Uterus (tissue), 4 donors: ENCODE results near the gene HMGB4. TPM values are rescaled to one million over a fixed set of nuclear protein-coding genes. Genes with fewer than 3 reads are reported as not detected.

Experiments used
- DNase-seq, 2 donors: peaks; one replicate each; pipeline ENCODE4 v3.0.0-alpha.2; 2019 to 2020
- H3K27ac ChIP-seq, 2 donors: fragments of 200-600 bp; sonication (generic); 1 replicate in 1 of 2; 2 replicates in 1 of 2; pipeline ENCODE4 v1.5.1; 2016 to 2018
- H3K27me3 ChIP-seq, 2 donors: fragments of 200-600 bp; sonication (generic); one replicate each; pipeline ENCODE4 v1.5.1; 2018 to 2019; ENCODE audit warnings: control low read depth in 1 of 2
- H3K36me3 ChIP-seq, 2 donors: fragments of 200-600 bp; sonication (generic); one replicate each; pipeline ENCODE4 v1.5.1; 2019; ENCODE audit warnings: control low read depth in 1 of 2
- H3K4me1 ChIP-seq, 2 donors: fragments of 200-600 bp; sonication (generic); one replicate each; pipeline ENCODE4 v1.5.1; 2018 to 2019; ENCODE audit warnings: control low read depth in 1 of 2
- H3K4me3 ChIP-seq, 2 donors: fragments of 200-600 bp; sonication (generic); 1 replicate in 1 of 2; 2 replicates in 1 of 2; pipeline ENCODE4 v1.5.1; 2018 to 2019; ENCODE audit warnings: mild to moderate bottlenecking in 1 of 2
- H3K9me3 ChIP-seq, 2 donors: fragments of 200-600 bp; sonication (generic); one replicate each; pipeline ENCODE4 v1.5.1; 2019; ENCODE audit warnings: control low read depth in 1 of 2
- CTCF ChIP-seq, 4 experiments: fragments of 200-600 bp in 2 of 4; fragments of 450-650 bp in 2 of 4; sonication (generic) in 2 of 4; IDR thresholded peaks; one replicate each; pipeline ENCODE4 v1.5.1; 2016 to 2019; ENCODE audit warnings: antibody characterized with exemption in 4 of 4, mild to moderate bottlenecking in 2 of 4, moderate library complexity in 1 of 4
- POLR2A ChIP-seq, 2 donors: fragments of 450-650 bp; IDR thresholded peaks; one replicate each; pipeline ENCODE4 v1.6.1; 2016; ENCODE audit warnings: antibody characterized with exemption in 2 of 2, mild to moderate bottlenecking in 1 of 2, moderate library complexity in 1 of 2
- intact Hi-C: fragments of 100-400 bp; cut with DNase I; formaldehyde crosslinking; loops from one replicate; pipeline ENCODE4 v1.15.1; 2023; ENCODE audit warnings: low total_unique reads
- total RNA-seq, 4 donors: library from RNA; depleted of rRNA in 3 of 4; stranded (reverse); fragments of >200 nt in 3 of 4; gene quantifications; one replicate each; pipeline versions ENCODE4 v1.1.0 to v1.2.4, GENCODE V29; 2014 to 2023
- donor health status: DM: yes; HTN: yes; CAD: no.

Gene HMGB4
- total RNA-seq, 4 donors from 2014 or later, result not detected

- no peak for DNase-seq
- H3K27ac ChIP-seq, result no peak overlapping the region
Observed at GRCh38 chr1:33903210-33903589, 39.3 kb downstream of the HMGB4 start.

GRCh38 chr1:33905241-33905640, 41.4 kb downstream of the HMGB4 start:
- intact Hi-C loops, result no loop called here
- no peak overlapping the region for H3K4me3 ChIP-seq
- DNase-seq, result no peak
- no peak overlapping the region for H3K27ac ChIP-seq
- no peaks in the 10 kb centered on the region for H3K36me3 ChIP-seq
- no peaks in the 10 kb centered on the region for H3K27me3 ChIP-seq
- TF ChIP-seq CTCF (IDR thresholded peaks at IDR 0.05) (no peak), POLR2A (IDR thresholded peaks at IDR 0.05) (no peak)
- H3K9me3 ChIP-seq, result no peaks in the 10 kb centered on the region
- no peaks in the 10 kb centered on the region for H3K4me1 ChIP-seq

More at GRCh38 chr1:33903210-33903589, 39.3 kb downstream of the HMGB4 start:
- H3K27me3 ChIP-seq, result no peaks in the 10 kb centered on the region
- no peak overlapping the region for H3K4me3 ChIP-seq
- H3K9me3 ChIP-seq, result no peaks in the 10 kb centered on the region
- TF ChIP-seq CTCF (IDR thresholded peaks at IDR 0.05) (no peak), POLR2A (IDR thresholded peaks at IDR 0.05) (no peak)
- intact Hi-C loops, result no loop called here
- no peaks in the 10 kb centered on the region for H3K4me1 ChIP-seq
- H3K36me3 ChIP-seq, result no peaks in the 10 kb centered on the region

- H3K4me1 ChIP-seq, result no peaks in the 10 kb centered on the region
- TF ChIP-seq CTCF (IDR thresholded peaks at IDR 0.05) (no peak), POLR2A (IDR thresholded peaks at IDR 0.05) (no peak)
- intact Hi-C loops, result no loop called here
- no peaks in the 10 kb centered on the region for H3K27me3 ChIP-seq
- H3K4me3 ChIP-seq, result no peak overlapping the region
- no peaks in the 10 kb centered on the region for H3K9me3 ChIP-seq
- H3K36me3 ChIP-seq, result no peaks in the 10 kb centered on the region
- DNase-seq, result no peak
- no peak overlapping the region for H3K27ac ChIP-seq
Observed at GRCh38 chr1:33906156-33906555, 42.3 kb downstream of the HMGB4 start.

GRCh38 chr1:33908324-33908956, 44.6 kb downstream of the HMGB4 start:
- no peak overlapping the region for H3K27ac ChIP-seq
- no peaks in the 10 kb centered on the region for H3K4me1 ChIP-seq
- H3K27me3 ChIP-seq, result no peaks in the 10 kb centered on the region
- intact Hi-C loops, result no loop called here
- H3K36me3 ChIP-seq, result no peaks in the 10 kb centered on the region
- no peak for DNase-seq
- no peak for TF ChIP-seq CTCF (IDR thresholded peaks at IDR 0.05)
- no peak for TF ChIP-seq POLR2A (IDR thresholded peaks at IDR 0.05)
- H3K4me3 ChIP-seq, result no peak overlapping the region
- no peaks in the 10 kb centered on the region for H3K9me3 ChIP-seq
